ENCODE results near the gene PTAFR.

Gene PTAFR

DNA sequence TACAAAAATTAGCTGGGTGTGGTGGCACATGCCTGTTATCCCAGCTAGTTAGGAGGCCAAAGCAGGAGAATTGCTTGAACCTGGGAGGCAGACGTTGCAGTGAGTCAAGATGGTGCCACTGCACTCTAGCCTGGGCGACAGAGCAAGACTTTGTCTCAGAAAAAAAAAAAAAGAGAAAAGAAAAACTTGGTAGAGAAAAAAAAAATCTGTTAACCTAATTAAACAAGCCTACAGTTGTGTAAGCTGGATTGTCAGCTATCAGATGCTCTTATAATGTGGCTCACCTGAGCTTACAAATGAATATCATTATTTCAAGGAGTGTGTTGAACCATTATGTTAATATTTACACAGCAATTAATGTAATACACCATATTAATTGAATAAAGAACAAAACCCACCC, 61.6 kb downstream of the PTAFR start:
- no peak for DNase-seq

GRCh38 chr1:28113242-28113572, 63.3 kb downstream of the PTAFR start:
- no peak for DNase-seq

DNA sequence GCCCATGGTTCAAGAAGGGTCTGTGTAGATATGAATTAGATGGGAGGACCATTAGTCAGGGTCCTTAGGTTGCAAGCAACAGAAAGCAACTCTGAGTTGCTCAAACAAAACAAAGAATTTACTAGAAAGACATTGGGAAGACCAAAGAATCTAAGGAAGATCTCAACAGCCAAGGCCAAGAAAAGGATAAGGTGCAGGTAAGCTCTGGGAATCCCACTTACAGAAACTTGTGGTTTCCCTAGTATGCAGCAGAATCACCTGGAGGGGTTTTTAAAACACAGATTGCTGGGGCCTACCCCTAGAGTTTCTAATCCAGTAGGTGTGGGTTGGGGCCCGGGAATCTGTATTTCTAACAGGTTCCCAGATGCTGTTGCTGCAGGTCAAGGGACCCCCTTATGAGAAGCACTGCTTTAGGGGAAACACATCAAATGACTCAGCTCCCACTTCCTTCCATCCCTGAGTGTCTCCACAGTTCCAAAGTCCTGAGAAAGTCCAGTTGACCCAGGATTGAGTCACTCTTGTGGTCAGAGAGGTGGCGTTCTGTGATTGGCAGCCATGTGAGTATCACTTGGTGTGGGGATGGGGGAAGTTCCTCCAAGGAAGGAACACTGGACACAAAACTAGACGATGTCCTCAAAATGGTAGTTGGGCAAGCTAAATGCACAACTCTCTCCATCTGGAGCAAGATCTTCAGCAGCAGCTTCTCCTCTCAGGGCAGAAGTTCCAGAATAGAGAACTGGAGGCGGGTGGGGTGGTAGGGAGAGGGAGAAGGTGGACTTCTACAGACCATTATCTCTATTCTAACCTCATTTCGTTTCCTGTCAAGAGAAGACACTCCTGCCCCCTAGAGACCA, 63.9 kb downstream of the PTAFR start:
- peak; percentile 84 for DNase-seq

DNA sequence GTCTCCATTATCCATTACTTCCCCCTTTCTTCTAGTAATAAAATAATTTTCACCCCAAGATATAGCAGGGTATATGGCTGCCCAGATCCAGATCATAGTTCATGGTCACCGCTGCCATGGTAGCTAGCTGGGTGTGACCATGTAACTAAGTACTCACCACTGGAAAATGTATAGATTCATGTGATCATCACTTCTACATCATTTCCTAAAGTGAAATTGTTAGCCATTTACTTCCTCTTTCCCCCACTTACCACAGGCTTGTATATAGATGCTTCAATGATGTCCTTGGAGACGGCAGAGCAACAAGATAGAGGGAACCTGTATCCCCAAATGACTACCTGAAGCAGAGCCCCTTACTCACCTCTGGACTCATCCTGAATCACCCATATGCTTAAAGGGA, 65.3 kb downstream of the PTAFR start:
- peak; percentile 69 for DNase-seq

DNA sequence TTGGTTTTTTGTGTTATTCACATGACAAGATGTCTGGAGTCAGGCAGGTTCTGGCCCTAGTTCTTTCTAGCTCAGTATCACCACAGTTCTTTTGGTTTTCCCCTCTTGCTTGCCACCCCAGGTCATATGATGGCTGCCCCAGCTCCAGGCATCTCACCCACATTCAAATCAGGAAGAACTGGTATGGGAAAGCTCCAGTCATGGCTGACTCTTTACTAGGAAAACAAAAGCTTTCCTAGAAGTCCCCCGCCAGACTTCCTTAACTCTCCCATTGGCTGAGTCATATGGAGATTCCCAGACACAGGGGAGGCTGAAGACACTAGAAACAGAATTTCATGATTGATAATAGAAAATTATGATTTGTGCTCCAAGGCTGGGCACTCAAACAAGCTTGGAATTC, 65.9 kb downstream of the PTAFR start:
- no peak for DNase-seq

- DNase-seq: no peak
These were observed 66.9 kb downstream of the PTAFR start for GRCh38 chr1:28109639-28110038.

DNA sequence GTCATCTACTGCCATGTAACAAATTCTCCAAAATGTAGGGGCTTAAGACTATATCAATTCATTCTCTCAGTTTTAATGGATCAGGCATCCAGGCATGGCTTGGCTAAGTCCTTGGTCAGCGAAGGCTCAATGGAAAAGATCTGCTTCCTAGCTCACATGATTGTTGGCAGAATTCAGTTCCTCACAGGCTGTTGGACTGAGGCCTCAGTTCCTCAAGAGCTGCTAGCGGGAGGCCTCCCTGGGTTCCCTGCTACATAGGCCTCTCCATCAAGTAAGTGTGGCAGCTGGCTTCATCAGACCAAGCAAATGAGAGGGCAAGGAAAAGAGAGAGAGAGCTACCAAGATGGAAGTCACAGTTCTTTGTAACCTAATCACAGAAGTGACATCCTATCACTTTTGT, 68.5 kb downstream of the PTAFR start:
- DNase-seq: no peak

DNA sequence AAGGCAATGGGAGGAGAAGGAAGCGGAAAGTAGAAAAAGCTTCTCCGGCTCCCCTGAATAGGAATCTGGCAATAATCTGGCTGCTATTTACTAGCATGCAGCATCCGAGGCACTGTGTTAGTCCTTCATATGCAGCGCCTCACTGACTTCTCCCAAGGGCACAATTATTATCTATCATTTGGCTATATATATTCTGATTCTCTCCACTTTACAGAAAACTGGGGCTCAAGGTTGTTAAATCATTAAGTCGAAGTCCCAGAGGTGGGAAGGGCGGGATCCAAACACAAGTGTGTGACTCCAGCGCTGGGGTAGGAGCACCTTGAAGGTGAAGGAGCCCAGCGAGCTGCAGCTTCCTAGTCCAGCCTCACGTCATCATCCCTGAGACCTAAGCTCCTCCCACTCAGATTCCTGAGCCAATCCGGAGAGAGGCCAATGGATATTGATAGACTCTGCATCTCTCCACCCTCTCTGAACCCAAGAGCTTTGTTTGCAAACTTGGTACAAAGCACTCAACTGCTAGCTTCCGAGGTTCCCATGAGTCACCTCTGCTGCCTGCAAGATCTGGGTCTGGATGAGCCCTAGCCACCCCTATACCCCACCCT, 71.5 kb downstream of the PTAFR start:
- no peak for DNase-seq

DNA sequence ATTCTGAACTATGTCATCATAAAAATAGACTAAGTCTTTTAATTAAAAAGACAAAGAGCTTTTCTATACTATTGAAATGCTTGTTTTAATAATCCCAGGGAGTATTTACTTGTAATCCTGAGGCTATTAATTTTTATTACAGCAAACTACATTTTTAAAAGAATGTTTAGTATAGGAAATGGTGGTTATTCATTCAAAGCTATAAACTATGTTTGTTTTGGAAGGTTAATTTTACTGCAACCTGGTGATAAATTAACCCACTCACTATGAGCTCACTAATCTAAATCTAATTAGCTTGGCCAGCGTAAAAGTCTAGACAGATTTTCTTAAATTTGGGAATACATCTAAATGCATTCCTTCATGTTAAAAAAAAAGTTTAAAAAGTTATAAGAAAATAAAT, 74.3 kb downstream of the PTAFR start:
- no peak for DNase-seq

DNA sequence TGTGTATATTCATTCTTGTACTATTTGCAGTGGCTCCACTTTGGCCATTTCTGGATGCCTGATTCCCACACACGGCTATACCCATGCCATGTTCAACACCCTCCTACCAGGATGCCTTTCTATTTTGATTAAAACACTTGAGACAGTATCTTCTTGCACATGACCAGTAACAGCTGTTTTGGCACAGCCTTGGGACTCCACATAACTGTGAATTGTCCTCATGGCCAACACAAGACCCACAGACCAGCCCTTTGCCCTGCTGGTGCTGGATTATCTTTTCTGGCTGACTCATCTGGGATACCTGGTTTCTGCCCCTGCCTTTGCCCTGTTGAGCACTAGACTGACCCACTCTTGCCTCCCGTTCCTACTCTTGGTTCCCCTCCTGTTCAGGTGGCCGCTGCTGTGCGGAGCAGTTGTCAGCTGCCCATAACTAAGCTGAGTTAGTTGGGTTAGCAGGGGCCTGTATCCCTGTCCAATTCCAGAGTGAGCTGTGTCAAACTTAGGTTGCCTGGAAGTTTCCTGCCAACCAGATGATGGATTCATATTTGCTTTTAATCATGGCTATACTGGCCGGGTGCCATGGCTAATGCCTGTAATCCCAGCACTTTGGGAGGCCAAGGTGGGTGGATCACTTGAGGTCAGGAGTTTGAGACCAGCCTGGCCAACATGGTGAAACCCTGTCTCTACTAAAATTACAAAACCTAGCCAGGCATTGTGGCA, 77.3 kb downstream of the PTAFR start:
- DNase-seq: no peak
